Fibroblast of skin of left quadriceps (primary cell): ENCODE results near the gene MTMR12.
"Not testable (repeated sequence)": the region's sequence is repeated elsewhere in the genome, so short reads cannot be mapped to it uniquely, and the experiment has no call there.

Experiments
- DNase-seq, 2 experiments: peaks; one replicate each; pipeline ENCODE4 v3.0.0-alpha.2; 2013; ENCODE audit warnings: low read depth in 2 of 2

Gene MTMR12

DNA sequence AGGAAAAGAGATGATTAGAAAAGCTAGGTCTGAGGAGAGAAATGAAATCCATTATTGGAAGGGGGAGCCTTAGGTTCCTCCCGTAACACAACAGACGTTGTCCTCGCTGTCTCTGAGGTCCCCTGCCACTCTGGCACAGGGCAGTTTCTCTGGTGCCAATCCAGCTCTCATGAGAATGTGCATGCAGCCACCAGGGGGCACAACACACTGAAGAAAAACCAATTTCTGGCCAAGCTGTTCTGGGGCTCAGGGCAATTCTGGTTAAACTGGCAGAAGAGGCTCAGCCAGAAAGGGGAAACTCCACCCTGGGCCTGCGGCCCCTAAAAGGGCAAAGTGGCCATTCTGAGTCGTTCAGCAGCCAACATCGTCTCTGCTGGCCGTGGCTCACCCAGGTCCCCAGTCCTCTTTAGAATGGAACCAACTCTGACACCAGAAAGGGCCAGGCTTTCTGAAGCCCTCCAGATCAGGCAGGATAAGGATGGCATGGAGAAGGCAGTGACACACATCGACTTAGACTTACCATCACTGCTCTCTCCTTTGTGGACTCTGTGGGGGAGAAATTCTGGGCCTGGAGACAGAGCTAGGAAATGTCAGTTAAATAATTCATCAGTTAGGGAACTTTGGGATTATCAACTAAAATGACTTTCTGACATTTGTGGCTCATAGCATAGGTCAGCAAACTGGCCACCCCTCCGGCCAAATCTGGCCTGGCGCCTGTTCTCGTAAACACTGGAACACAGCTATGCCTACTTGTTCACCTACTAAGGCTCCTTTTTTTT is 80.1 kb downstream of the MTMR12 start:
- DNase-seq = peak in 1 of 2 experiments; percentile 32

GRCh38 chr5:32231929-32232328 is 80.8 kb downstream of the MTMR12 start:
- DNase-seq = no peak

- DNase-seq = no peak
These were observed 81.5 kb downstream of the MTMR12 start for GRCh38 chr5:32231241-32231640.

- no peak for DNase-seq
These were observed 82.2 kb downstream of the MTMR12 start for GRCh38 chr5:32230356-32231099.

- no peak for DNase-seq
These were observed 83.2 kb downstream of the MTMR12 start for GRCh38 chr5:32229586-32229985.

GRCh38 chr5:32228816-32229215 is 83.9 kb downstream of the MTMR12 start:
- DNase-seq = no peak

DNA sequence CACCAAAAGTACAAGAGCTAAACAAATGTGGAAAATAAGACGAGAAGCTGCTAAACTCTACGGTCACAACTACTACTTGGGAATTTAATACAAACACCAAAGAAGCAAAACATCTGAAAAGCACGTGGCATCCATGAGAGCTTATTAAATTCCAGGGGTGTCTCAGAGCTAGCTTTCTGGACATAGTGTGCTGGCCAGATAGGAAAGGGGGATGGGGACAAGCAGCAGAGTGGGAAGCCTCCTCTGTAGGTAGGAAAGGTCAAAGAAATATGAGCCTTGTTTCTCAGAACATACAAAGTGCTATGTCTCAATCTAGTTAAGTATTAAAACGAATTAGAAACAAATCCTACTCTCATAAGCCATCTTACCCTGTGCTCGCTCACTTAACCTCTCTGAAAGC is 87.3 kb downstream of the MTMR12 start:
- DNase-seq = peak; percentile 48

- no peak for DNase-seq
These were observed 88.6 kb downstream of the MTMR12 start for GRCh38 chr5:32223972-32224609.

- no peak for DNase-seq
These were observed 89.8 kb downstream of the MTMR12 start for GRCh38 chr5:32222723-32223470.

DNA sequence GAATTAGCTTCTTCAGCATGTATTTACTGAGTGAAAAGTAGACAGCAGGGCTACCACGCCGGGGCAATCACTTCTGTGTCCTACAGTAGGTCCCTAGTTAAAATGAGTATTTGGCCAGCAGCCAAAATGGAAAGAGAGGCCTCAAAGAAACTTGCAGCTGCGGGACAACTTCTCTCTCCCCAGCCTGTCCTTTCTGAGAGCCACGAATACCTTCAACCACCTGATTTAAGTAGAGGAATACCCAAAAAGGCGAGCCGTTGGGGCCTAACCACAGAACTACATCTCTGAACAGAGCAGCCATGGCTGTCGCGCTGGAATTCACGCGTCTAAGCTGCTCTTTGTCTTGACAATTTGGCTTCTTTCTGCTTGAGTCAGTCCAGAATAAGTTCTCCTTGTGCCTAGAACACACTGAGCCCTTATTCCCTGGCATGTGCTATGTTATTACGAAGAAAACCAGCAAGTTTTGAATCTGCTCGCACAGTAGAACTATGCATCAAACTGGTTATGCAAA is 94.8 kb downstream of the MTMR12 start:
- no peak for DNase-seq

DNA sequence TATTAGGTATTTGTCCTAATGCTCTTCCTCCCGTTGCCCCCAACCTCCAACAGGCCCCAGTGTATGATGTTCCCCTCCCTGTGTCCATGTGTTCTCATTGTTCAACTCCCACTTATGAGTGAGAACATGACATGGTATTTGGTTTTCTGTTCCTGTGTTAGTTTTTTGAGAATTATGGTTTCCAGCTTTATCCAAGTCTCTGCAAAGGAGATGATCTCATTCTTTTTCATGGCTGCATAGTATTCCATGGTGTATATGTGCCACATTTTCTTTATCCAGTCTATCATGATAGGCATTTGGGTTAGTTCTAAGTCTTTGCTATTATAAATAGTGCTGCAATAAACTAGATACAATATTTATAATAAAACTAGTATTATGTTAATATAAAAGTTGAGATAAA is 98.4 kb downstream of the MTMR12 start:
- DNase-seq = not testable (repeated sequence)

GRCh38 chr5:32210151-32210550 is 102.6 kb downstream of the MTMR12 start:
- DNase-seq = no peak

- not testable (repeated sequence) for DNase-seq
These were observed 103.9 kb downstream of the MTMR12 start for GRCh38 chr5:32208837-32209236.

GRCh38 chr5:32207355-32207634 is 105.4 kb downstream of the MTMR12 start:
- no peak for DNase-seq

GRCh38 chr5:32206509-32207354 is 106.0 kb downstream of the MTMR12 start:
- no peak for DNase-seq

- DNase-seq = no peak
These were observed 106.7 kb downstream of the MTMR12 start for GRCh38 chr5:32206053-32206452.

- peak; percentile 66 to 72 for DNase-seq
These were observed 110.3 kb downstream of the MTMR12 start for GRCh38 chr5:32202394-32202793.

- DNase-seq = no peak
These were observed 111.5 kb downstream of the MTMR12 start for GRCh38 chr5:32201122-32201753.

DNA sequence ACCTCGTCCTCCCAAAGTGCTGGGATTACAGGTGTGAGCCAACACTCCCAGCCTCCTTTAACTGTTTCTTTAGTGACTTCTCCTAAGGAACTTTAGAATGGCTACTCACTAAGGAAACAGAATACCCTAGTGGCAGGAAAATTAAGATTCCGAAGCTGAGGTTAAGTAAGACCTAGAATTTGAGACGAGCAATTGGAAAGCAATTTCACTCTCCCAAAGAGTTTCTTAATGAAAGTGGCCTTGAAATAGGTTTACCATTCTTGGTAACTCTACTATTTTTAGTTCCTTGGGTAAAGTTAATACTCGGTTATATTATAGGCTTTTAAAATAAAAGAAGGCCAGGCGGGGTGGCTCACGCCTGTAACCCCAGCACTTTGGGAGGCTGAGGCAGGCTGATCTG is 115.7 kb downstream of the MTMR12 start:
- DNase-seq = no peak

GRCh38 chr5:32195265-32195664 is 117.5 kb downstream of the MTMR12 start:
- no peak for DNase-seq

DNA sequence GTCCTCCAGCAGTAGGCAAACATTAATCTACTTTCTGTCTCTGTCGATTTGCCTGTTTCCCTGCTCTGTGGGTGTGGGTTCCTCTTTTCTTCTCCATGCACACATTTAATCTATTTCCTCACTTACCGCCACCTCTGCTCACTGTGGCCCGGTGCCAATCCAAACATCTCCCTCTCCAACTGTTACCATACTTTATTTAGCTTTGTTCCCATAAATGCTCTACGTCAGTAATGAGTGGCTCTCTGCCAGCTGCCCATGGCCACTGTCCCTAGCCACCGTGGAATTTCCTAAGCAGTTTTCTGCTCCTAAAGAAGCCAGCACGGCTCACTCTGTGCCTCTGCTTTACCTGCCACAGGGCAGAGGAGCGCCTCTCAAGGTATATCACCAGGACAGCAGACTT is 119.1 kb downstream of the MTMR12 start:
- DNase-seq = peak; percentile 72 to 74
